WTC11 (cell line): ENCODE results near the gene AP4S1.

Source experiments
- AFF4 ChIP-seq: sonication (generic); formaldehyde crosslinking; IDR thresholded peaks from 2 replicates; pipeline ENCODE4 v1.8.1; 2023; ENCODE audit warnings: mild to moderate bottlenecking, missing genetic modification reagents, borderline replicate concordance
- ATF3 ChIP-seq: sonication (generic); formaldehyde crosslinking; conservative IDR thresholded peaks from 2 replicates; pipeline ENCODE4 v1.8.1; 2022; ENCODE audit warnings: mild to moderate bottlenecking, missing genetic modification reagents
- CREM ChIP-seq: sonication (generic); formaldehyde crosslinking; IDR thresholded peaks from 2 replicates; pipeline ENCODE4 v1.8.1; 2022; ENCODE audit warnings: mild to moderate bottlenecking, missing genetic modification reagents, moderate library complexity
- CTCF ChIP-seq: fragments of 200-600 bp; IDR thresholded peaks from 2 replicates; pipeline ENCODE4 v1.8.0; 2022; ENCODE audit warnings: antibody characterized with exemption
- IRF2 ChIP-seq: sonication (generic); formaldehyde crosslinking; IDR thresholded peaks from 2 replicates; pipeline ENCODE4 v1.8.0; 2022; ENCODE audit warnings: low read depth, missing genetic modification reagents, borderline replicate concordance
- NFATC4 ChIP-seq: fragments of 250-450 bp; sonication (Bioruptor Pico); IDR thresholded peaks from 2 replicates; pipeline ENCODE4 v1.9.0; 2021; ENCODE audit warnings: mild to moderate bottlenecking
- PRRX2 ChIP-seq: fragments of 250-450 bp; sonication (Bioruptor Pico); IDR thresholded peaks from 2 replicates; pipeline ENCODE4 v1.8.0; 2021; ENCODE audit warnings: mild to moderate bottlenecking
- TEAD1 ChIP-seq: sonication (generic); formaldehyde crosslinking; IDR thresholded peaks from 2 replicates; pipeline ENCODE4 v1.8.0; 2022; ENCODE audit warnings: mild to moderate bottlenecking, missing genetic modification reagents
- TP53 ChIP-seq: sonication (generic); formaldehyde crosslinking; IDR thresholded peaks from 2 replicates; pipeline ENCODE4 v1.8.1; 2023; ENCODE audit warnings: mild to moderate bottlenecking, missing genetic modification reagents

- TF ChIP-seq NFATC4 (CRISPR knock-in tag) (no peak), CREM (CRISPR knock-in tag) (no peak), AFF4 (CRISPR knock-in tag) (no peak), ATF3 (CRISPR knock-in tag) (no peak), TEAD1 (CRISPR knock-in tag) (no peak), IRF2 (CRISPR knock-in tag) (no peak), CTCF (no peak), PRRX2 (CRISPR knock-in tag) (no peak), TP53 (CRISPR knock-in tag) (no peak)
Measured at GRCh38 chr14:31071151-31071550, 45.7 kb downstream of the AP4S1 start.
